ENCODE data around the gene CADPS. TPM values are rescaled to one million over a fixed set of nuclear protein-coding genes. Genes with fewer than 3 reads are reported as not detected.

The CADPS gene
- total and polyA plus RNA-seq, 7 donors: 1.6 to 12.5 (median 6.2) TPM; not detected in 1

- Histone ChIP-seq H3K36me3 (no peaks in the 10 kb centered on the region), H3K9me3 (no peaks in the 10 kb centered on the region), H3K4me1 (no peaks in the 10 kb centered on the region), H3K4me3 (no peak overlapping the region), H3K27me3 (no peaks in the 10 kb centered on the region), H3K27ac (no peak overlapping the region)
- intact Hi-C loops (cut with DNase I): no loop called here
- DNase-seq: no peak
- TF ChIP-seq, protein P1, sequence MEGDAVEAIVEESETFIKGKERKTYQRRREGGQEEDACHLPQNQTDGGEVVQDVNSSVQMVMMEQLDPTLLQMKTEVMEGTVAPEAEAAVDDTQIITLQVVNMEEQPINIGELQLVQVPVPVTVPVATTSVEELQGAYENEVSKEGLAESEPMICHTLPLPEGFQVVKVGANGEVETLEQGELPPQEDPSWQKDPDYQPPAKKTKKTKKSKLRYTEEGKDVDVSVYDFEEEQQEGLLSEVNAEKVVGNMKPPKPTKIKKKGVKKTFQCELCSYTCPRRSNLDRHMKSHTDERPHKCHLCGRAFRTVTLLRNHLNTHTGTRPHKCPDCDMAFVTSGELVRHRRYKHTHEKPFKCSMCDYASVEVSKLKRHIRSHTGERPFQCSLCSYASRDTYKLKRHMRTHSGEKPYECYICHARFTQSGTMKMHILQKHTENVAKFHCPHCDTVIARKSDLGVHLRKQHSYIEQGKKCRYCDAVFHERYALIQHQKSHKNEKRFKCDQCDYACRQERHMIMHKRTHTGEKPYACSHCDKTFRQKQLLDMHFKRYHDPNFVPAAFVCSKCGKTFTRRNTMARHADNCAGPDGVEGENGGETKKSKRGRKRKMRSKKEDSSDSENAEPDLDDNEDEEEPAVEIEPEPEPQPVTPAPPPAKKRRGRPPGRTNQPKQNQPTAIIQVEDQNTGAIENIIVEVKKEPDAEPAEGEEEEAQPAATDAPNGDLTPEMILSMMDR (IDR thresholded peaks at IDR 0.05): no peak
- TF ChIP-seq EP300 (IDR thresholded peaks at IDR 0.05) (no peak), POLR2AphosphoS5 (IDR thresholded peaks at IDR 0.05) (no peak), POLR2A (IDR thresholded peaks at IDR 0.05) (no peak)
- WGBS, 2 donors: 79 to 84% methylated on average over 1 of the region's 1 CpG
Measured at GRCh38 chr3:62785384-62785783, 89.8 kb downstream of the CADPS start.

- WGBS, 2 donors: 79 to 87% methylated on average over 3 of the region's 3 CpGs
- no peak for DNase-seq
- intact Hi-C loops (cut with DNase I): no loop called here
- no peaks in the 10 kb centered on the region for H3K36me3 ChIP-seq
- H3K27me3 ChIP-seq: no peaks in the 10 kb centered on the region
- H3K4me1 ChIP-seq: no peaks in the 10 kb centered on the region
- H3K9me3 ChIP-seq: no peaks in the 10 kb centered on the region
- TF ChIP-seq, protein P1 (IDR thresholded peaks at IDR 0.05): no peak
- TF ChIP-seq EP300 (IDR thresholded peaks at IDR 0.05) (no peak), POLR2AphosphoS5 (IDR thresholded peaks at IDR 0.05) (no peak), POLR2A (IDR thresholded peaks at IDR 0.05) (no peak)
- H3K27ac ChIP-seq: no peak overlapping the region
- no peak overlapping the region for H3K4me3 ChIP-seq
Measured at GRCh38 chr3:62781121-62781520, 94.1 kb downstream of the CADPS start.

DNA sequence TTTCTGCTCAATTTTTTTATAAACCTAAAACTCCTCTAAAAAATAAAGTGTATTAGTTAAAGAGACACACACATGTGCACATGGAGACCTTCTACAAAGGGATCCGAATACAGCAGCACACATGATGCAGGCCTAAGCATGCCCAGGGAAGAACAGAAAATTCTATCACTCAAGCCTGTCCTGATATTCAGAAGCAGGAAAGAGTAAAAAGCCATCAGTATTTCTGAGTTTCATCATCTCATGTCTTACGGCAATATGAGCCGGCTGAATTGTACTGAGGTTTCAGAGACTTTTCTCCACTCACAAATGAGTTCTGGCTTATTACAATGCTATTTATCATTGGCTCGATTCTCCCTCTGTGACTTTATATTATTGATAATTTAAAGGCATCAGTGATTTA lies 97.5 kb downstream of the CADPS start:
- WGBS, 2 donors: 90% methylated on average over 4 of the region's 4 CpGs
- intact Hi-C loops (cut with DNase I): no loop called here
- Histone ChIP-seq H3K4me3 (no peak overlapping the region), H3K27ac (no peak overlapping the region), H3K27me3 (no peaks in the 10 kb centered on the region), H3K4me1 (peaks cover 0 to 8% (median 0%) of the 10 kb centered on the region in 4 donors), H3K36me3 (no peaks in the 10 kb centered on the region), H3K9me3 (no peaks in the 10 kb centered on the region)
- no peak for TF ChIP-seq EP300 (IDR thresholded peaks at IDR 0.05)
- TF ChIP-seq, protein P1 (IDR thresholded peaks at IDR 0.05): no peak
- no peak for TF ChIP-seq POLR2AphosphoS5 (IDR thresholded peaks at IDR 0.05)
- TF ChIP-seq POLR2A (IDR thresholded peaks at IDR 0.05): no peak
- DNase-seq: no peak

DNA sequence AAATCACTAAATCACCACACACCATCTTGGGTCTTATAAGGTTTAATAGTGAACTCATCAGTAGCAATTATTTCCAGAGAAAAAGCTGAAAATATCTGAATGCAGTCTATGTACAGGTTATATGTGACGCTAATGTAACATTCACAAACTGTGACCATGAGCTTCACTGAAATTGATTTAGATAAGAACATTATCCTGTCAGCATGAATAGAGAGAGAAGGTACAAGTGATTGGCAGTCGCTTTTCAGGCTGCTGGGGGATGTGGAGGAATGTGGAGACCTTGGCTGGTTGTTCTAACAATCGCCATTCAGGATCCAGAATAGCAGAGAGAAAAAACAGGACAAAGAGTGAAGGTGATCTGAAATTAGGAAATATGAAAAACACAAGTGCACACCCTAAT lies 98.1 kb downstream of the CADPS start:
- H3K4me1 ChIP-seq: peaks cover 0 to 8% (median 0%) of the 10 kb centered on the region in 4 donors
- no peak for DNase-seq
- H3K27ac ChIP-seq: no peak overlapping the region
- WGBS, 2 donors: 76 to 90% methylated on average over 3 of the region's 3 CpGs
- no peaks in the 10 kb centered on the region for H3K9me3 ChIP-seq
- H3K4me3 ChIP-seq: no peak overlapping the region
- TF ChIP-seq EP300 (IDR thresholded peaks at IDR 0.05): no peak
- no peak for TF ChIP-seq POLR2A (IDR thresholded peaks at IDR 0.05)
- no peak for TF ChIP-seq POLR2AphosphoS5 (IDR thresholded peaks at IDR 0.05)
- TF ChIP-seq, protein P1 (IDR thresholded peaks at IDR 0.05): no peak
- no peaks in the 10 kb centered on the region for H3K36me3 ChIP-seq
- intact Hi-C loops (cut with DNase I): no loop called here
- no peaks in the 10 kb centered on the region for H3K27me3 ChIP-seq

- no peak overlapping the region for H3K4me3 ChIP-seq
- H3K36me3 ChIP-seq: no peaks in the 10 kb centered on the region
- H3K27me3 ChIP-seq: no peaks in the 10 kb centered on the region
- H3K27ac ChIP-seq: no peak overlapping the region
- 70 to 76% methylated on average over 2 of the region's 2 CpGs for WGBS, 2 donors
- intact Hi-C loops (cut with DNase I): no loop called here
- TF ChIP-seq POLR2AphosphoS5 (IDR thresholded peaks at IDR 0.05): no peak
- TF ChIP-seq EP300 (IDR thresholded peaks at IDR 0.05): no peak
- TF ChIP-seq, protein P1 (IDR thresholded peaks at IDR 0.05): no peak
- H3K4me1 ChIP-seq: peaks cover 0 to 8% (median 0%) of the 10 kb centered on the region in 4 donors
- DNase-seq: no peak
- no peaks in the 10 kb centered on the region for H3K9me3 ChIP-seq
Measured at GRCh38 chr3:62774221-62774620, 101.0 kb downstream of the CADPS start.

Data from sigmoid colon (tissue), 7 donors.